GM21737 (cell line): ENCODE data around the gene ARHGAP33.

ENCODE experiments used
- ATAC-seq: cut with Tn5 transposase; IDR thresholded peaks from one replicate; pipeline ENCODE4 v1.9.1; 2021; ENCODE audit warnings: mild to moderate bottlenecking, moderate library complexity; ENCODE audit not compliant: unreplicated experiment

ARHGAP33 gene

GRCh38 chr19:35775298-35776101 is at the start of gene ARHGAP33:
TSS of gene ARHGAP33 (plus strand) at chr19:35775564. CDS start at chr19:35775659, 95 bp downstream.
- ATAC-seq = peak; percentile 94

GRCh38 chr19:35727053-35727955 is 48.1 kb upstream of the ARHGAP33 start:
- no peak for ATAC-seq

GRCh38 chr19:35727956-35728706 is 47.2 kb upstream of the ARHGAP33 start:
- no peak for ATAC-seq

- no peak for ATAC-seq
These were observed 46.3 kb upstream of the ARHGAP33 start for GRCh38 chr19:35729021-35729420.

DNA sequence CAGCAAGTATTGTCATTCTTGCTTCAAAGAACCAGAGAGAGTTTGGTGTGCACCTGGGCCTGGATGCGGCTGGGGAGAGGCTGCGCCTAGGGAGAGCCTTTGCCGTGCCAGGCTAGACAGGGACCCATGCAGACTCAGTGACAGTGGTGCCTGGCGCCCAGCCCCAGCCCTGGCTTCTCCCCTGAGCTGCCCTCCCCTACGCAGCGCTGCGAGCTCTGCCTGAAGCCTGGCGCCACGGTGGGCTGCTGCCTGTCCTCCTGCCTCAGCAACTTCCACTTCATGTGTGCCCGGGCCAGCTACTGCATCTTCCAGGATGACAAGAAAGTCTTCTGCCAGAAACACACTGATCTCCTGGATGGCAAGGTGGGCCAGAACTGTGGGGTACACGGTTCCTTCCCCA is 45.6 kb upstream of the ARHGAP33 start:
- ATAC-seq = no peak

DNA sequence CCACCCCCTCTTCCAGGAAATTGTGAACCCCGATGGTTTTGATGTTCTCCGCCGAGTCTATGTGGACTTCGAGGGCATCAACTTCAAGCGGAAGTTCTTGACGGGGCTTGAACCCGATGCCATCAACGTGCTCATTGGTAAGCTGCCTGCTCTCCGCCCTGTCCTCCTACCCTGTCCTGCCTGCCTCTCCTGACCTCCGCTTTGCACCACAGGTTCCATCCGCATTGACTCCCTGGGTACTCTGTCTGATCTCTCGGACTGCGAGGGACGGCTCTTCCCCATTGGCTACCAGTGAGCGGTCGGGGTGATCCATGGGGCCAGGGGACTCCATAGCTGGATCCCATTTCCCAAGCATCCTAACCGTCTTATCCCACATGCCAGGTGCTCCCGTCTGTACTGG is 45.0 kb upstream of the ARHGAP33 start:
- no peak for ATAC-seq

GRCh38 chr19:35731353-35731752 is 44.0 kb upstream of the ARHGAP33 start:
- no peak for ATAC-seq

GRCh38 chr19:35731779-35732405 is 43.5 kb upstream of the ARHGAP33 start:
- ATAC-seq = no peak

DNA sequence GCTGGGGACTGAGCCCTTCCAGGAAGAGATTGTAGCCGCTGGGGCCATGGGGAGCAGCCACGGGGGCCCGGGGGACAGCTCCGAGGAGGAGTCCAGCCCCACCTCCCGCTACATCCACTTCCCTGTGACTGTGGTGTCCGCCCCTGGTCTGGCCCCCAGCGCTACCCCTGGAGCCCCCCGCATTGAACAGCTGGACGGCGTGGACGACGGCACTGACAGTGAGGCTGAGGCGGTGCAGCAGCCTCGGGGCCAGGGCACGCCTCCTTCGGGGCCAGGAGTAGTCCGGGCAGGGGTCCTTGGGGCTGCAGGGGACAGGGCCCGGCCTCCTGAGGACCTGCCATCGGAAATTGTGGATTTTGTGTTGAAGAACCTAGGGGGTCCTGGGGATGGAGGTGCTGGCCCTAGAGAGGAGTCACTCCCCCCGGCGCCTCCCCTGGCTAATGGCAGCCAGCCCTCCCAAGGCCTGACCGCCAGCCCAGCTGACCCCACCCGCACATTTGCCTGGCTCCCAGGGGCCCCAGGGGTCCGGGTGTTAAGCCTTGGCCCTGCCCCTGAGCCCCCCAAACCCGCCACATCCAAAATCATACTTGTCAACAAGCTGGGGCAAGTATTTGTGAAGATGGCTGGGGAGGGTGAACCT is 42.7 kb upstream of the ARHGAP33 start:
- ATAC-seq = no peak

DNA sequence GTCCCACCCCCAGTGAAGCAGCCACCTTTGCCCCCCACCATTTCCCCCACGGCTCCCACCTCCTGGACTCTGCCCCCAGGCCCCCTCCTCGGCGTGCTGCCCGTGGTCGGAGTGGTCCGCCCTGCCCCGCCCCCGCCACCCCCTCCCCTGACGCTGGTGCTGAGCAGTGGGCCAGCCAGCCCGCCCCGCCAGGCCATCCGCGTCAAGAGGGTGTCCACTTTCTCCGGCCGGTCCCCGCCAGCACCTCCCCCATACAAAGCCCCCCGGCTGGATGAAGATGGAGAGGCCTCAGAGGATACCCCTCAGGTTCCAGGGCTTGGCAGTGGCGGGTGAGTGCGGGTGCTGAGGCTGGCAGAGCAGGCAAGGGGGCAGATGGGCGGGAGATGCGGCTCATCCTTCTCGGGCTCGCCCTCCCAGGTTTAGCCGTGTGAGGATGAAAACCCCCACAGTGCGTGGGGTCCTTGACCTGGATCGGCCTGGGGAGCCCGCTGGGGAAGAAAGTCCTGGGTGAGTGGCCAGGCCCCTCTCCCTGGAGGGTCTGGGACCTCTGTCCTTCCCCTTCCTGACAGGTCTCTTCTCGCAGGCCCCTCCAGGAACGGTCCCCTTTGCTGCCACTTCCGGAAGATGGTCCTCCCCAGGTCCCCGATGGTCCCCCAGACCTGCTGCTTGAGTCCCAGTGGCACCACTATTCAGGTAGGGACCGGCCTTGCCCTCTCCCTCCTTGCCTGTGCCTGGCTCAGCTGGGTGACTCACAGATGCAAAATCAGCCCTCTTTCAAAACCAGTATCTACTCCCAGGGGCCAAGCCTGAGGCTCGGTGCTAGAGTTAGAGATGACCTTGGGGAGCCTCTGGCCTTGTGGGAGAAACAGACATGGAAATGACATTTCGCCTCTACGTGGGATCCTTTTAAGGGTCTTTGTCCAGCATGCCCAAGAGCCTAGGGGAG is 41.9 kb upstream of the ARHGAP33 start:
- no peak for ATAC-seq

DNA sequence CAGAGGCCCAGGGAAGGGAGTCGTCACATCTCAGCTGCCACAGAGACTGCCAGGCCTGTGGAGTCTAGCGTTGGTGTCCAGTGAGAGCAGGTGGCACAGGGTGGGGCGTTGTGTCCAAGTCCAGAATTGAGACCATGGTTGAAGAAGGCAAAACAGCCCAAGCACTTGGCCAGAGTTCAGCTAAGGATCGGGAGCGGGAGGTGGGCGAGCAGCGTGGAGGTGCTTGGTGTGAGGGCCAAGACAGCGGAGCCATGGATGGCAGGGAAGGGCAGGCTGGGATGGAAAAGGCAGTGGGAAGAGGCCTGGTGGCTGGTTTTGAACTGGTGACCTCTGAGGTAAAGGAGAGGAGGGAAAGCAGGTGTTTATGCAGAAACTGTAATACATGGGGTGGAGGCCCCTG is 41.1 kb upstream of the ARHGAP33 start:
- ATAC-seq = no peak

DNA sequence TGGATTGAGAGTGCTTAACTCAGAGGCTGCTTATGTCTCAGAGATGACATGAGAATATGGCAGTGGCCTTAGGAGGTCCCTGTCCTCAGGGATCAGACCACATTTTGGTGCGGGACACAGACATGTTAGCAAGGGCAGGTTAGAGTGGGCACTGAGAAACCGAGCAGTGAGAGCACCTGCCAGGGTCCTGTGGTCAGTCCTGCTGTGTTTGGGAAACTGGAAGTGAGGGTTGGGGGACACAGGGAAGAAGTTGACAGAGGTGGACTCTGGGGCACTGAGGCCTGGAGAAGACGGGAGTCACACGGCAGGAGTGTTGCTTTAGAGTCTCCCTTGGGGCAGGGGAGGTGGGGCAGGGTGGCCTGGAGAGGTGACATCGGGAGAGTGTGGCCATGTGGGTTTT is 40.5 kb upstream of the ARHGAP33 start:
- ATAC-seq = no peak

- no peak for ATAC-seq
These were observed 38.2 kb upstream of the ARHGAP33 start for GRCh38 chr19:35736913-35737886.

DNA sequence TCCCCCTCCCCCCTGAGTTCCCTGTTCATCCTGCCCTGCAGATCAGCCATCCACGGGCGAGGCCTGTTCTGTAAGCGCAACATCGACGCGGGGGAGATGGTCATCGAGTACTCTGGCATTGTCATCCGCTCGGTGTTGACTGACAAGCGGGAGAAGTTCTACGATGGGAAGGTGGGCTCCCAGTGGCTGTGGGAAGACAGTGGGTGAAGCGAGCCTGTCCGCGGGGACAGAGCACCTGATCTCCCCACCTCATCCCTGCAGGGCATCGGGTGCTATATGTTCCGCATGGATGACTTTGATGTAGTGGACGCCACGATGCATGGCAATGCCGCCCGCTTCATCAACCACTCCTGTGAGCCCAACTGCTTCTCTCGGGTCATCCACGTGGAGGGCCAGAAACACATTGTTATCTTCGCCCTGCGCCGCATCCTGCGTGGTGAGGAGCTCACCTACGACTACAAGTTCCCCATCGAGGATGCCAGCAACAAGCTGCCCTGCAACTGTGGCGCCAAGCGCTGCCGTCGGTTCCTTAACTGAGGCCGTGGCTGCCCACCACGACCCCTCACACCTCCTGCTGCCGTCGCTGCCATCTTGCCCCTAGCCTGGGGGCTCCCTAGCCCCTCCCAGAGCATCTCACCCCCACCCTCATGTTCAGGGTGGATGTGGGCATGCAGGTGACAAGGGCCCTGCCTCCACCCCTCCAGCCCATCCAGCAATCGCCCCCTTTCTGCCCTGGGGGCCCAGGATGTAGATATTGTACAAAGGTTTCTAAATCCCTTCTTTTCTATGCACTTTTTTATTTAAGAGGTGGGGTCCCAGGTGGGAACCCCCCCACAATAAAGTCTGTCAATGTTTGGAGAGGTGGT is 37.1 kb upstream of the ARHGAP33 start:
- no peak for ATAC-seq

DNA sequence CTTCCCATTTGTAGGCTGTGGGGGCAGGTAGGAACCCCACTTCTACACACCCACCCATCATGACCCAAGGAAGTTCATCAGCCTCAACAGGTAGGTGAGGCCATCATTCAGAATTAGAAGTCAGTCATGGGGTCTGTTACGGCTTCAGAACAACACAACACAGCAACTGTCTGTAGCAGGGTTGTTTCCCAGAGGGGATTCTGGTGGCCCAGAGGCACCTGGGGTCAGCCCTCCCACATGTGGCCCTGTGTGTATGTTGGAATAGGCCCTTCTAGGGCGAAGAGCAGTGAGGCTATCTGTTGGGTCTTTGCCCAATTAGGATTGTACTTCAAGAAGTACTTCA is 36.5 kb upstream of the ARHGAP33 start:
- ATAC-seq = no peak

DNA sequence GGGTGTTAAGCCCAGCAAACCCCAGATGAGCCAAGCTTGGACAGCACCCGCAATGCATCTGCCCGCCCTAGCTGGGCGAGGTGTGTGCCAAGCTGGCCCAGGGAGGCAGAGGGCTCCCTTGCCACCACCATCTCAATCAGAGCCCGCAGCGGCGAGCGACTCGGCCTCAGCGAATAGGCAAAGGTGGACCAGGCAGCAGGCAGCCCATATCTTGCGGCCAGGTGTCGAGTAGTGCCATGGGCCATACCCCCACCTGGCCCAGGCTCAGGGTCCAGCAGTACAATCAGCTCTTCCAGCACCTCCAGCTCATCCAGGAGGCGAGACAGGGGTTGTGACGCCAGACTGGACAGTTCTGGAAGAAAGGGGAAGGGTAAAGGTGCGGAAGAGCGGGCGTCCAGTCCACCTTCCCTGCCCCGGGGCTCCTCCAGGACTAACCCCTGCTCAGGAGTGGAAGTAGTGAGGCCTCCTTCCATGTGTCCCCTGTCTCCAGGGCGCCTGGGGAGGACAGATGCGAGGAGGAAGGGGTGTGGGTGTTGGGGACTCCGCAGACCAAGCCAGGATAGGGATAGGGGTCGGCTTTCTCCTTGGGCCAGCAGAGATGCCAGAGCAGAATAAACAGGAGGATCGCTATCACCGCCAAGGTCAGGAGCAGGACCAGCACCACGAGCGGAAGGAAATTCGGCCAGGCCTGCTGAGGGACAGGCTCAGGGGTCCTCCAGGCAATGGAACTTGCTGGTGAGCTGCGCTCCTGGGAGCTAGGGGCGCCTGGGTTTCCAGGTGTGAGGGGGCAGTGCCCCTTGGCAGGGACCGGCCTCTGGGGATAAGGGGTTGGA is 35.9 kb upstream of the ARHGAP33 start:
- no peak for ATAC-seq
